GM12878 (cell line): ENCODE measurements around the gene POLA2. TPM values are rescaled to one million over a fixed set of nuclear protein-coding genes. Genes with fewer than 3 reads are reported as not detected.

ENCODE experiments used
- ATAC-seq: fragments of 200-7000 bp; cut with Tn5 transposase; 3 replicates; pipeline ENCODE4 v1.9.1; 2020; ENCODE audit warnings: mild to moderate bottlenecking, moderate library complexity
- BruUV-seq: library from RNA; stranded (reverse); fragments of 400-500 nt; replicated peaks from 2 replicates; lab custom pipeline; 2021; lab: Mats Ljungman, UMichigan
- CTCF ChIA-PET: fragments of 300-600 bp; sonication (Branson Sonifier 250); formaldehyde crosslinking; extraction: SDS; loops from one replicate; lab custom pipeline; 2021; ENCODE audit warnings: inconsistent platforms; lab: Yijun Ruan, JAX
- POLR2A ChIA-PET: fragments of 350-600 bp; formaldehyde crosslinking; extraction: SDS; loops from one replicate; lab custom pipeline; 2021; ENCODE audit warnings: inconsistent platforms; lab: Charles Lee
- RAD21 ChIA-PET: fragments of 300-600 bp; sonication (Branson Sonifier 250); formaldehyde crosslinking; loops from one replicate; lab custom pipeline; 2023; ENCODE audit warnings: antibody characterized with exemption; ENCODE audit not compliant: unreplicated experiment; lab: Charles Lee
- SMC1A ChIA-PET: fragments of 300-600 bp; sonication (Branson Sonifier 250); formaldehyde crosslinking; loops from one replicate; lab custom pipeline; 2023; ENCODE audit not compliant: unreplicated experiment, uncharacterized antibody; lab: Charles Lee
- DNase-seq: peaks from one replicate; pipeline ENCODE4 v3.0.0-alpha.2; 2011; ENCODE audit warnings: low read depth, low spot score
- FAIRE-seq: peaks from 3 replicates; lab custom pipeline; 2011; peaks lifted over from hg19 to GRCh38; lab: Jason Lieb, UNC
- H2AFZ ChIP-seq: 2 replicates; pipeline ENCODE4 v1.6.0; 2011; ENCODE audit warnings: low read depth, low read length, control low read depth; ENCODE audit not compliant: control insufficient read depth
- H3K27ac ChIP-seq: 2 replicates; pipeline ENCODE4 v1.5.1; 2011; ENCODE audit warnings: control low read depth; ENCODE audit not compliant: control insufficient read depth, insufficient read depth
- H3K27me3 ChIP-seq, 2 experiments: replicated peaks in 1 of 2; 2 replicates each; pipeline versions ENCODE4 v1.6.0 to v1.6.1; 2011; ENCODE audit warnings: low read length in 1 of 2; ENCODE audit not compliant: control insufficient read depth in 2 of 2, insufficient read depth in 2 of 2
- H3K36me3 ChIP-seq, 2 experiments: 2 replicates each; pipeline ENCODE4 v1.5.1; 2011; ENCODE audit warnings: low read length in 1 of 2; ENCODE audit not compliant: control insufficient read depth in 2 of 2, insufficient read depth in 2 of 2
- H3K4me1 ChIP-seq: 2 replicates; pipeline ENCODE4 v1.6.1; 2011; ENCODE audit warnings: mild to moderate bottlenecking, low read length, moderate library complexity, mixed read lengths; ENCODE audit not compliant: control insufficient read depth, insufficient read depth
- H3K4me2 ChIP-seq: 2 replicates; pipeline ENCODE4 v1.6.0; 2011; ENCODE audit warnings: control low read depth; ENCODE audit not compliant: control insufficient read depth, insufficient read depth
- H3K4me3 ChIP-seq: fragments of 200-600 bp; sonication (generic); 2 replicates; pipeline ENCODE4 v1.5.1; 2016
- H3K79me2 ChIP-seq: 2 replicates; pipeline ENCODE4 v1.6.0; 2011; ENCODE audit warnings: low read length; ENCODE audit not compliant: control insufficient read depth, insufficient read depth
- H3K9ac ChIP-seq: 2 replicates; pipeline ENCODE4 v1.8.0; 2011; ENCODE audit warnings: low read length, control low read depth, mixed read lengths; ENCODE audit not compliant: control insufficient read depth, insufficient read depth
- H3K9me3 ChIP-seq: replicated peaks from 3 replicates; pipeline ENCODE4 v1.5.1; 2011; ENCODE audit warnings: mild to moderate bottlenecking, low read length; ENCODE audit not compliant: control insufficient read depth, insufficient read depth
- H4K20me1 ChIP-seq: 2 replicates; pipeline ENCODE4 v1.6.0; 2011; ENCODE audit not compliant: control insufficient read depth, insufficient read depth
- ASH2L ChIP-seq: fragments of 300-600, 200-600 bp; sonication (generic); IDR thresholded peaks from 2 replicates; pipeline ENCODE4 v1.6.1; 2017; ENCODE audit warnings: low read depth, mild to moderate bottlenecking, borderline replicate concordance
- EED ChIP-seq: sonication (generic); IDR thresholded peaks from 2 replicates; pipeline ENCODE4 v1.6.1; 2016; ENCODE audit warnings: antibody characterized with exemption, low read depth
- RAD21 ChIP-seq: IDR thresholded peaks from 2 replicates; pipeline ENCODE4 v1.6.1; 2011; ENCODE audit warnings: mild to moderate bottlenecking, low read depth, low read length, moderate library complexity; ENCODE audit not compliant: insufficient read depth
- RELA ChIP-seq: fragments of 450-650 bp; IDR thresholded peaks from 2 replicates; pipeline ENCODE4 v1.8.0; 2014; ENCODE audit warnings: borderline replicate concordance; ENCODE audit not compliant: partially characterized antibody
- TAF1 ChIP-seq: IDR thresholded peaks from 2 replicates; pipeline ENCODE4 v1.6.1; 2011; ENCODE audit warnings: mild to moderate bottlenecking, low read depth, low read length, borderline replicate concordance
- WGBS: methylation state at CpG from one replicate; pipeline ENCODE4 v1.1.6; 2016; ENCODE audit warnings: low lambda C conversion rate; ENCODE audit not compliant: insufficient replicate concordance, insufficient coverage; ENCODE audit errors: missing lambda C conversion rate; 5-methylcytosine and 5-hydroxymethylcytosine counted together
- in situ Hi-C: fragments of 300-500 bp; cut with MboI; formaldehyde crosslinking; loops from 9 replicates; pipeline ENCODE4 v1.14.3; 2018; ENCODE audit warnings: mixed read lengths
- intact Hi-C: fragments of 100-400 bp; cut with micrococcal nuclease; formaldehyde crosslinking; loops from one replicate; pipeline ENCODE4 v1.14.2; 2022; ENCODE audit not compliant: unreplicated experiment
- polyA plus RNA-seq, 11 experiments: library from polyadenylated mRNA; depleted of rRNA in 4 of 11; unstranded in 6 of 11; stranded (reverse) in 5 of 11; fragments of >200 nt; fragmentation: Nextera tagmentation in 4 of 11; fragmentation: Illumina TruSeq in 1 of 11; extraction: Ambion mirVana in 4 of 11; extraction: Trizol in 1 of 11; gene quantifications; 1 replicate in 1 of 11; 2 replicates in 10 of 11; pipeline versions ENCODE4 v1.2.1 to v1.2.3, GENCODE V29; 2011 to 2016; ENCODE audit warnings: inconsistent platforms in 2 of 11, missing spikeins in 2 of 11, low read depth in 1 of 11
- total RNA-seq, 4 experiments: library from RNA; depleted of rRNA in 3 of 4; stranded (reverse); fragments of >200 nt in 3 of 4; fragmentation: Illumina TruSeq in 1 of 4; extraction: Trizol in 1 of 4; gene quantifications; 2 replicates each; pipeline versions ENCODE4 v1.2.1 to v1.2.3, GENCODE V29; 2013 to 2021
- TF ChIP-seq, protein P1 (sequence below): fragments of 450-650 bp; IDR thresholded peaks from 2 replicates; pipeline ENCODE4 v1.6.1; 2018; ENCODE audit warnings: borderline replicate concordance, mild to moderate bottlenecking; ENCODE audit not compliant: partially characterized antibody
- TF ChIP-seq, protein P2 (sequence below): fragments of 450-650 bp; IDR thresholded peaks from 2 replicates; pipeline ENCODE4 v1.6.1; 2016; ENCODE audit warnings: mild to moderate bottlenecking
- TF ChIP-seq, protein P3 (sequence below): fragments of 450-650 bp; formaldehyde crosslinking; IDR thresholded peaks from 2 replicates; pipeline ENCODE4 v1.4.0; 2022; ENCODE audit warnings: mild to moderate bottlenecking, moderate library complexity

The POLA2 gene
- total and polyA plus RNA-seq, 10 of the 15 experiments (the other 5 are each of a cell fraction or from before 2014, with no cell fraction given): 4.2 to 121 (median 56.2) TPM

DNA sequence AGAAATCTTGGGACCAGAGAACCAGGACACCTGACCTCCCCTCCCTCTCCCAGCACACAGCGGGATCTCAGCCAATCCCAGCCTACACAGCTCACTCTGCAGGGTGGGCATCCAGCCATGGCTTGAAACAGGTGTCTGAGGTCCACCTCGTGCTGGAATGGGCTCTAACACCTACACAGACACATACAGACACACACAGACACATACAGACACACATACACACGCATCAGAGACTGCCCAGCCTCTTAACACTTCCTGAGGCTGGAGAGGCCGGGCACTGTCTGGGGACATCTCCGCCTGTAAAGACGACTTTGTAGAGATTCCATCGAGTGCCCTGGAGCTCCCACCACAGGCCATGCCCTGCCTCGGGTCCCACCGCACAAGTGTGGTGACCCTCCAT lies 43.3 kb upstream of the POLA2 start:
- no peak for ATAC-seq
- Histone ChIP-seq H3K9ac (no peak overlapping the region), H2AFZ (no peak overlapping the region), H3K9me3 (no peaks in the 10 kb centered on the region), H3K27ac (no peak overlapping the region), H3K36me3 (no peaks in the 10 kb centered on the region), H4K20me1 (no peaks in the 10 kb centered on the region), H3K4me1 (peaks cover 5% of the 10 kb centered on the region), H3K27me3 (no peaks in the 10 kb centered on the region; a peak in 1 of 4 replicates), H3K4me2 (no peak overlapping the region), H3K4me3 (no peak overlapping the region), H3K79me2 (no peaks in the 10 kb centered on the region)
- intact Hi-C loops: no loop called here
- DNase-seq: no peak
- in situ Hi-C loops: no loop called here
- FAIRE-seq: no peak
- ChIA-PET RAD21 (no interaction called here), POLR2A (no interaction called here), CTCF (interaction anchor here (2.2 kb wide), 1 partner anchor 111 kb away, joined by 10 read pairs; no protein-coding TSS in a partner anchor), SMC1A (no interaction called here)
- TF ChIP-seq ASH2L (no peak), RAD21 (no peak)
- TF ChIP-seq, protein P1, sequence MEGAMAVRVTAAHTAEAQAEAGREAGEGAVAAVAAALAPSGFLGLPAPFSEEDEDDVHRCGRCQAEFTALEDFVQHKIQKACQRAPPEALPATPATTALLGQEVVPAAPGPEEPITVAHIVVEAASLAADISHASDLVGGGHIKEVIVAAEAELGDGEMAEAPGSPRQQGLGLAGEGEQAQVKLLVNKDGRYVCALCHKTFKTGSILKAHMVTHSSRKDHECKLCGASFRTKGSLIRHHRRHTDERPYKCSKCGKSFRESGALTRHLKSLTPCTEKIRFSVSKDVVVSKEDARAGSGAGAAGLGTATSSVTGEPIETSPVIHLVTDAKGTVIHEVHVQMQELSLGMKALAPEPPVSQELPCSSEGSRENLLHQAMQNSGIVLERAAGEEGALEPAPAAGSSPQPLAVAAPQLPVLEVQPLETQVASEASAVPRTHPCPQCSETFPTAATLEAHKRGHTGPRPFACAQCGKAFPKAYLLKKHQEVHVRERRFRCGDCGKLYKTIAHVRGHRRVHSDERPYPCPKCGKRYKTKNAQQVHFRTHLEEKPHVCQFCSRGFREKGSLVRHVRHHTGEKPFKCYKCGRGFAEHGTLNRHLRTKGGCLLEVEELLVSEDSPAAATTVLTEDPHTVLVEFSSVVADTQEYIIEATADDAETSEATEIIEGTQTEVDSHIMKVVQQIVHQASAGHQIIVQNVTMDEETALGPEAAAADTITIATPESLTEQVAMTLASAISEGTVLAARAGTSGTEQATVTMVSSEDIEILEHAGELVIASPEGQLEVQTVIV: no peak
- 51% methylated on average over 9 of the region's 9 CpGs for WGBS
- BruUV-seq: no TSS peak

DNA sequence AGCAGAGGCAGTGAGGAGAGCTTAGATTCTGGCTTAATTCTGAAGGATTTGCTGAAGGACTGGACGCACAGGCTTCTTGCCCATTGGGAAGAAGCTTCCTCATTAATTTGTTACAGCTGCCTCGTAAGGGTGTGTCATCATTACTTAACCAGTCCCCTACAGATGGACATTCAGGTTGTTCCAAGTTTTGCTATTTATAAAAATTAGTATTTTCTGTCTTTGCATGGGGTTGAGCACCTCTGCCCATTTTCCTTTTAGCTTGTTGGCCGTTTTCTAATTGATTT lies 41.9 kb upstream of the POLA2 start:
- H3K9ac ChIP-seq: no peak overlapping the region
- SMC1A ChIA-PET: interaction anchor here (0.8 kb wide), 1 partner anchor 22 kb away, joined by 3 read pairs; no protein-coding TSS in a partner anchor
- H2AFZ ChIP-seq: no peak overlapping the region
- DNase-seq (no peak), ATAC-seq (no peak), FAIRE-seq (no peak)
- no TSS peak for BruUV-seq
- intact Hi-C loops: no loop called here
- no peak overlapping the region for H3K27ac ChIP-seq
- CTCF ChIA-PET: interaction anchor here (0.8 to 2.5 kb wide), 4 partner anchors 9 to 110 kb away, joined by 3 to 10 read pairs (median 7); no protein-coding TSS in a partner anchor
- H3K4me2 ChIP-seq: no peak overlapping the region
- H3K9me3 ChIP-seq: no peaks in the 10 kb centered on the region
- no peaks in the 10 kb centered on the region for H3K36me3 ChIP-seq
- no peaks in the 10 kb centered on the region for H3K4me1 ChIP-seq
- RAD21 ChIA-PET: interaction anchor here (1.0 kb wide), 1 partner anchor 96 kb away, joined by 3 read pairs; no protein-coding TSS in a partner anchor
- in situ Hi-C loops: no loop called here
- no peaks in the 10 kb centered on the region for H3K79me2 ChIP-seq
- no peak for TF ChIP-seq EED
- TF ChIP-seq TAF1: no peak
- TF ChIP-seq, protein P2, sequence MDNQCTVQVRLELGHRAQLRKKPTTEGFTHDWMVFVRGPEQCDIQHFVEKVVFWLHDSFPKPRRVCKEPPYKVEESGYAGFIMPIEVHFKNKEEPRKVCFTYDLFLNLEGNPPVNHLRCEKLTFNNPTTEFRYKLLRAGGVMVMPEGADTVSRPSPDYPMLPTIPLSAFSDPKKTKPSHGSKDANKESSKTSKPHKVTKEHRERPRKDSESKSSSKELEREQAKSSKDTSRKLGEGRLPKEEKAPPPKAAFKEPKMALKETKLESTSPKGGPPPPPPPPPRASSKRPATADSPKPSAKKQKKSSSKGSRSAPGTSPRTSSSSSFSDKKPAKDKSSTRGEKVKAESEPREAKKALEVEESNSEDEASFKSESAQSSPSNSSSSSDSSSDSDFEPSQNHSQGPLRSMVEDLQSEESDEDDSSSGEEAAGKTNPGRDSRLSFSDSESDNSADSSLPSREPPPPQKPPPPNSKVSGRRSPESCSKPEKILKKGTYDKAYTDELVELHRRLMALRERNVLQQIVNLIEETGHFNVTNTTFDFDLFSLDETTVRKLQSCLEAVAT: no peak
- TF ChIP-seq, protein P3, sequence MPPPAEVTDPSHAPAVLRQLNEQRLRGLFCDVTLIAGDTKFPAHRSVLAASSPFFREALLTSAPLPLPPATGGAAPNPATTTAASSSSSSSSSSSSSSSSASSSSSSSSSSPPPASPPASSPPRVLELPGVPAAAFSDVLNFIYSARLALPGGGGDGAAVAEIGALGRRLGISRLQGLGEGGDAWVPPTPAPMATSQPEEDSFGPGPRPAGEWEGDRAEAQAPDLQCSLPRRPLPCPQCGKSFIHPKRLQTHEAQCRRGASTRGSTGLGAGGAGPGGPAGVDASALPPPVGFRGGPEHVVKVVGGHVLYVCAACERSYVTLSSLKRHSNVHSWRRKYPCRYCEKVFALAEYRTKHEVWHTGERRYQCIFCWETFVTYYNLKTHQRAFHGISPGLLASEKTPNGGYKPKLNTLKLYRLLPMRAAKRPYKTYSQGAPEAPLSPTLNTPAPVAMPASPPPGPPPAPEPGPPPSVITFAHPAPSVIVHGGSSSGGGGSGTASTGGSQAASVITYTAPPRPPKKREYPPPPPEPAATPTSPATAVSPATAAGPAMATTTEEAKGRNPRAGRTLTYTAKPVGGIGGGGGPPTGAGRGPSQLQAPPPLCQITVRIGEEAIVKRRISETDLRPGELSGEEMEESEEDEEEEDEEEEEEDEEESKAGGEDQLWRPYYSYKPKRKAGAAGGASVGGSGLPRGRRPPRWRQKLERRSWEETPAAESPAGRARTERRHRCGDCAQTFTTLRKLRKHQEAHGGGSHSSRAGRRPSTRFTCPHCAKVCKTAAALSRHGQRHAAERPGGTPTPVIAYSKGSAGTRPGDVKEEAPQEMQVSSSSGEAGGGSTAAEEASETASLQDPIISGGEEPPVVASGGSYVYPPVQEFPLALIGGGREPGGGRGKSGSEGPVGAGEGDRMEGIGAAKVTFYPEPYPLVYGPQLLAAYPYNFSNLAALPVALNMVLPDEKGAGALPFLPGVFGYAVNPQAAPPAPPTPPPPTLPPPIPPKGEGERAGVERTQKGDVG (CRISPR knock-in tag): no peak
- no peak for TF ChIP-seq RELA
- TF ChIP-seq, all 136 proteins: peak for 0
- Histone ChIP-seq H4K20me1 (no peaks in the 10 kb centered on the region), H3K27me3 (no peaks in the 10 kb centered on the region; a peak in 1 of 4 replicates), H3K4me3 (no peak overlapping the region)
- WGBS: 50% methylated on average over 3 of the region's 3 CpGs
- POLR2A ChIA-PET: no interaction called here
